Jurkat, Clone E6-1 (cell line): Measurements from ENCODE around the gene RPRD1A. TPM values are rescaled to one million over a fixed set of nuclear protein-coding genes. Genes with fewer than 3 reads are reported as not detected.
"Not testable (repeated sequence)": the region's sequence is repeated elsewhere in the genome, so short reads cannot be mapped to it uniquely, and the experiment has no call there.

Source experiments
- DNase-seq: peaks from one replicate; pipeline ENCODE4 v3.0.0-alpha.2; 2011; ENCODE audit warnings: low read depth, low spot score
- H3K4me3 ChIP-seq: 2 replicates; pipeline ENCODE4 v1.5.1; 2011; ENCODE audit warnings: mild to moderate bottlenecking, low read length, control low read depth, moderate library complexity
- polyA plus RNA-seq: library from polyadenylated mRNA; unstranded; fragments of >200 nt; gene quantifications from one replicate; pipeline ENCODE4 v1.2.1, GENCODE V29; 2012; ENCODE audit warnings: missing spikeins; ENCODE audit not compliant: insufficient read length, insufficient read depth

RPRD1A gene
- polyA plus RNA-seq = 45.3 TPM

- DNase-seq = peak; percentile 88
- peak within 1 kb of the TSS; percentile 92 for H3K4me3 ChIP-seq
Observed at GRCh38 chr18:36067055-36067957, at the start of gene RPRD1A. Gene RPRD1A (minus strand): TSS chr18:36067559. CDS start chr18:36067404, 155 bp downstream.

- H3K4me3 ChIP-seq = not testable (repeated sequence)
Observed at GRCh38 chr18:36116771-36117170, 49.4 kb upstream of the RPRD1A start.

GRCh38 chr18:36114738-36115137 lies 47.4 kb upstream of the RPRD1A start:
- no peak overlapping the region for H3K4me3 ChIP-seq
- no peak for DNase-seq

More at GRCh38 chr18:36116771-36117170, 49.4 kb upstream of the RPRD1A start:
- DNase-seq = not testable (repeated sequence)

DNA sequence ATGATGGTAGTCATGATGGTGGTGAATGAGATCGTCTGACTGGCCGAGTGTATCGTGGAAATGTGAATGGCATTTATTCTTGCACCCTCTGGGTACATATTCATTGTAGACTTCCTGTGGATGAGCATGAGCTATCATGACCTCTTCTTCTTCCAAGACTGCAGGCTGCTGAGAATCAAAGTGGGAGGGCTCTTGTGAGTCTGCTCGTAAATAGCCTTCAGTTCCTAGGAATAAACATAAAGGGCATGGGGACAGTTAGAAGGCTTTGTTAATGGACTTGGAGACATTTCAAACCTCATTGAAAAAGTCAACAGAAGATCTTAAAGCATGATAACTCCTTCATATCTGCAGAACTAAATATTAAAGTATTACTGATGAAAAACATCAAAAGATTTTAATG lies 46.9 kb upstream of the RPRD1A start:
- no peak for DNase-seq

DNA sequence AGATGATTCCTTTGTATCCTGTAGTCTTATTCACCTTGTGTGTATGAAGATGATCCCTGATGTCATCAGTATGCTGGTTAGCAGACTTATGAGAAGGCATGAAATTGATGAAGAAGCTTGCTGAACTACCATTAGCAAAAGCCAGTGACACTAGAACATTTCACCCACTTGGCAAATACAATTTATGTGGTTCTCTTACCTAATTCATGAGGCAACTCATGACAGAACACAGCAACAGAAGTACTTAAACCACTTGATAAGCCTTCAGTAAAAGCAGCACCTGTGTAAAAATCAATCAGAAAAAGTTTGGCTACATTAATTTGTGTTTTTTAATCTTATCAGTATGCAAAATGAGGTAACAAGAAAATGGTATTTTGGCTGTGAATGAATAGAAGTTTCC lies 44.9 kb upstream of the RPRD1A start:
- no peak overlapping the region for H3K4me3 ChIP-seq
- no peak for DNase-seq

More for the DNA sequence above, 46.9 kb upstream of the RPRD1A start:
- H3K4me3 ChIP-seq = no peak overlapping the region

DNA sequence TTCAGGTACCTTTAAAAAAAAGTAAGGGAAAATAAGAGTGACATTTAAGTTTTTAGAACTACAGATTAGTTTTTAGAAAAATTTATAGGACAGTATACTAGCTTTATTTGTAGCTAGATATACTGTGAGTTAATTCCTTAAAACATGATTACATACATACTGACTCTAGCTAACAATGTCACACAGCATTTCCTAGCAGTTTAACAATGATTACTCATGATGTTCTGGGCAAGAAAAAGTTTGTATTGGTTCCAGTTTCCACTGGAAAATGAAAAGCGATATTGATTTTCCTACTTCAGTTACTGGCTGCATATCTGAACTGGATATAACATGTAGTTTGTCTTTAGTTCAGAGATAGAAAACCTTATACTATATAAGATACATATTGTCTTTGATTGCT lies 42.4 kb upstream of the RPRD1A start:
- no peak for DNase-seq
- H3K4me3 ChIP-seq = no peak overlapping the region

DNA sequence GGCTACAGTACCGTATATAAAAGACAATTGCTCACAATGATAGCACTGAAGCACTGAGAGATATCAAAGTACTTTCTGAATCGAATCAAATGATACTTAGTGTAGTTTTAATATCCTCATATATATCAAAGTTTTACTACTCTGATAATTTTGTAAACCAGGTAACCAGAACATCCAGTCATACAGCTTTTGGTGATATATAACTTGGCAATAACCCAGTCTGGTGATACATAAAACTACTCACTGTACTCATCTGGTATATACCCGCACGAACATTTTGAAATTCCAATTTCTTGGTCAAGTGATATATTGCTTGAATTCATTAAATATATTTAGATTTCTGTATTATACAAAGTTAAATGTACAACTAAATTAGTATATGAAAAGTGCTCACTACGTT lies 41.2 kb upstream of the RPRD1A start:
- DNase-seq = no peak
- H3K4me3 ChIP-seq = no peak overlapping the region

- DNase-seq = no peak
Observed at GRCh38 chr18:36108196-36108595, 40.8 kb upstream of the RPRD1A start.

GRCh38 chr18:36107477-36107876 lies 40.1 kb upstream of the RPRD1A start:
- no peak overlapping the region for H3K4me3 ChIP-seq
- DNase-seq = no peak

More at GRCh38 chr18:36108196-36108595, 40.8 kb upstream of the RPRD1A start:
- no peak overlapping the region for H3K4me3 ChIP-seq

DNA sequence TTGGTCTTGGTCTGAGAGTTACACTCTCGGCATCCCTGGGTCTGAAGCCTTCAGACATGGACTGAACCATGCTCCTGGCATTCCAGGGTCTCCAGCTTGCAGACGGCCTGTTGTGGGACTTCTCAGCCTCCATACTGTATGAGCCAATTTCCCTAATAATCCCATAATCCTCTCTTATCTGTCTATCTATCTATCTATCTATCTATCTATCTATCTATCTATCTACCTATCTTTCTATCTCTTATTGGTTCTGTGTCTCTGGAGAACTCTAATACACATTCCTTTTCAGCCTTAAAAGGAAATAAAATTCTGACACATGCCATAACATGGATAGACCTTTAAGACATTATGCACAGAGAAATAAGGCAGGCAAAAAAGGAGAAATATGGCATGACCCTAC lies 37.4 kb upstream of the RPRD1A start:
- no peak overlapping the region for H3K4me3 ChIP-seq
- DNase-seq = no peak

- no peak for DNase-seq
- H3K4me3 ChIP-seq = no peak overlapping the region
Observed at GRCh38 chr18:36101943-36102342, 34.6 kb upstream of the RPRD1A start.

- H3K4me3 ChIP-seq = no peak overlapping the region
- DNase-seq = no peak
Observed at GRCh38 chr18:36099311-36099710, 32.0 kb upstream of the RPRD1A start.

DNA sequence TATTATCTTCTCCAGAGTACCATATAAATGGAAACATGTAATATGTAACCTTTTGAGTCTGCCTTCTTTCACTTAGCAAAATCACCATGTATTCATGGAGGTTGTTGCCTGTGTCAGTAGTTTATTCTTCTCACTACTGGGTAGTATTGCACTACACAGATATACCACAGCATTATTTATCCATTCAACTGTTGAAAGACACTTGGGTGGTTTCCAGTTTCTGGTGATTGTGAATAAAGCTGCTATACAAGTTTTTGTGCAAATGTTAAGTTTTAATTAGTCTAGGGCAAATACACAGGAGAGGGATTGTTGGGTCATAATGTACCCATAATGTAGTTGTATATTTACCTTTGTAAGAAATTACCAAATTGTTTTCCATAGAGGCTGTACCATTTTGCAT lies 29.6 kb upstream of the RPRD1A start:
- no peak for DNase-seq

GRCh38 chr18:36095936-36096519 lies 28.7 kb upstream of the RPRD1A start:
- DNase-seq = peak; percentile 73
- H3K4me3 ChIP-seq = no peak overlapping the region

More for the DNA sequence above, 29.6 kb upstream of the RPRD1A start:
- H3K4me3 ChIP-seq = no peak overlapping the region

DNA sequence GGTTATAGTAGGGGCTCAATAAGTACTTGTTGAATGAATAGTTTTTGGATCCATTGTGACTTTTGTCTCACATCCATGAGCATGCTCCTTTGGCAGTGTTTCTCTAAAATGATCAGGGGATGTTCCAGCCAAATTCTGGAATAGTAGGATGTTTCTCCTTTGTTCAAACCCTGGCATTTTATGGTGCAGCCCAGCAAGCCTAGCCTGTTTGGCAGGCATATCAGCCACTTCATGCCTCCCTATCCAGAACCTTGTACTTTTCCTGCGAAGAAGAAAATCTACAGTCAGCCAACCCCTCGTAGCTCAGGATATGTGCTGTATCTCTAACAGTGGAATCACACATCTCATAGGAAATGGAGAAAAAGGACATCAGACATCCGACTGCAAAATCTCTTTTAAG lies 27.1 kb upstream of the RPRD1A start:
- no peak overlapping the region for H3K4me3 ChIP-seq
- no peak for DNase-seq

- DNase-seq = not testable (repeated sequence)
Observed at GRCh38 chr18:36092116-36092515, 24.8 kb upstream of the RPRD1A start.

DNA sequence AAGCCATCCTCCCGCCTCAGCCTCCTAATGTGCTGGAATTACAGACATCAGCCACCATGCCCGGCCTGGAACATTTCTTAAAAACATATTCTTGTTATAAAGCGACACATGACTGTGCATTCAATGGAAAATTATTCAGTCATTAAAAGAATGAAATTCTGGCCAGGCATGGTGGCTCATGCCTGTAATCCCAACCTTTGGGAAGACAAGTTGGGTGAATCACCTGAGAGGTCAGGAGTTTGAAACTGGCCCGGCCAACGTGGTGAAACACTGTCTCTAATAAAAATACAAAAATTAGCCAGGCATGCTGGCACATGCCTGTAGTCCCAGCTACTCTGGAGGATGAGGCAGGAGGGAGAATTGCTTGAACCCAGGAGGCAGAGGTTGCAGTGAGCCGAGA lies 21.6 kb upstream of the RPRD1A start:
- DNase-seq = no peak
- no peak overlapping the region for H3K4me3 ChIP-seq

More at GRCh38 chr18:36092116-36092515, 24.8 kb upstream of the RPRD1A start:
- not testable (repeated sequence) for H3K4me3 ChIP-seq

- DNase-seq = no peak
- no peak overlapping the region for H3K4me3 ChIP-seq
Observed at GRCh38 chr18:36088256-36088655, 20.9 kb upstream of the RPRD1A start.

GRCh38 chr18:36086186-36086585 lies 18.8 kb upstream of the RPRD1A start:
- no peak for DNase-seq
- no peak overlapping the region for H3K4me3 ChIP-seq

DNA sequence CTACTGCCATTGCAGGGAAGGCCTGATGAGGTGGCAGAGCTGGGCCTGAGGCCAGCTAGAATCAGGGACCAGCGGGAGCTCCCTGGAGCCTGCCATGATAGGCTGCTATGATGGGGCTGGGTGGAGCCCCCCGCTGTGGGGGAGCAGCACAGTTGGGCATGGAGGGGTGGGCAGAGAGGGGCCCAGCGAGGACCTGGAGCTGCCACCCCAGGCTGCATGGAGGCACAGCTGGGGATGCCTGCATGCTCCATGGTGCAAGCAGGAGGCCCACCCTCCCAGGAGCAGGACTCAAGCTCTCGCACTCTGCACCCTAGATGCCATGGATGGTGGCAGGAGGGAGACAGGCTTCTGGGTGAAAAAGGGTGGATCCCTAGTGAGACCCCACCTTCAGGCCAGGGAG lies 17.8 kb upstream of the RPRD1A start:
- DNase-seq = no peak
- no peak overlapping the region for H3K4me3 ChIP-seq
